Stimulated activated naive CD8-positive, alpha-beta T cell treated with anti-CD3 and anti-CD28 coated beads, Interleukin-15, Interleukin-2, amounts not matched to agents 100 U/mL and 50 U/mL, for 24 hours (primary cell): Measurements from ENCODE around the gene BTN2A1.
"Not testable (repeated sequence)": the region's sequence is repeated elsewhere in the genome, so short reads cannot be mapped to it uniquely, and the experiment has no call there.

ENCODE experiments used
- ATAC-seq: fragments of 150-1000 bp; cut with Tn5 transposase; one replicate; pipeline ENCODE4 v1.10.0; 2021
- DNase-seq: peaks from one replicate; pipeline ENCODE4 v3.0.0; 2021

Gene BTN2A1

GRCh38 chr6:26432627-26433201 is 25.0 kb upstream of the BTN2A1 start:
- no peak for ATAC-seq
- DNase-seq = no peak

GRCh38 chr6:26433680-26434079 is 24.1 kb upstream of the BTN2A1 start:
- not testable (repeated sequence) for DNase-seq, ATAC-seq

- no peak for ATAC-seq
- no peak for DNase-seq
Observed at GRCh38 chr6:26436018-26436417, 21.7 kb upstream of the BTN2A1 start.

GRCh38 chr6:26437550-26437949 is 20.2 kb upstream of the BTN2A1 start:
- no peak for ATAC-seq
- DNase-seq = no peak

GRCh38 chr6:26438000-26438399 is 19.8 kb upstream of the BTN2A1 start:
- DNase-seq = no peak
- no peak for ATAC-seq

- DNase-seq = no peak
- ATAC-seq = no peak
Observed at GRCh38 chr6:26439151-26440125, 18.3 kb upstream of the BTN2A1 start.

- ATAC-seq (no peak), DNase-seq (no peak)
Observed at GRCh38 chr6:26440977-26441358, 16.8 kb upstream of the BTN2A1 start.

GRCh38 chr6:26441977-26442376 is 15.8 kb upstream of the BTN2A1 start:
- no peak for DNase-seq
- ATAC-seq = no peak

- DNase-seq (peak; percentile 54), ATAC-seq (peak; percentile 95)
Observed at GRCh38 chr6:26445934-26446667, 11.7 kb upstream of the BTN2A1 start.

GRCh38 chr6:26447257-26447656 is 10.5 kb upstream of the BTN2A1 start:
- DNase-seq (no peak), ATAC-seq (no peak)

- ATAC-seq (no peak), DNase-seq (no peak)
Observed at GRCh38 chr6:26450240-26450639, 7.5 kb upstream of the BTN2A1 start.

- DNase-seq = no peak
- ATAC-seq = no peak
Observed at GRCh38 chr6:26452631-26453235, 5.0 kb upstream of the BTN2A1 start.

GRCh38 chr6:26454631-26455030 is 3.1 kb upstream of the BTN2A1 start:
- DNase-seq = no peak
- ATAC-seq = no peak

GRCh38 chr6:26455357-26455970 is 2.3 kb upstream of the BTN2A1 start:
- DNase-seq = no peak
- no peak for ATAC-seq

- DNase-seq (no peak), ATAC-seq (peak; percentile 37)
Observed at GRCh38 chr6:26457264-26457805, 420 bp upstream of the BTN2A1 start.

GRCh38 chr6:26459023-26459810 is 1.5 kb downstream of the BTN2A1 start:
- no peak for ATAC-seq
- DNase-seq = no peak

- not testable (repeated sequence) for DNase-seq, ATAC-seq
Observed at GRCh38 chr6:26461353-26461752, 3.6 kb downstream of the BTN2A1 start.

GRCh38 chr6:26464014-26464413 is 6.3 kb downstream of the BTN2A1 start:
- no peak for ATAC-seq
- DNase-seq = no peak

- ATAC-seq (no peak), DNase-seq (no peak)
Observed at GRCh38 chr6:26464416-26465131, 6.8 kb downstream of the BTN2A1 start.

- DNase-seq (no peak), ATAC-seq (no peak)
Observed at GRCh38 chr6:26465776-26466175, 8.0 kb downstream of the BTN2A1 start.
